Smooth muscle cell (in vitro differentiated cells): Measurements from ENCODE around the gene IFNLR1. TPM values are rescaled to one million over a fixed set of nuclear protein-coding genes. Genes with fewer than 3 reads are reported as not detected.

Experiments
- DNase-seq: peaks from one replicate; lab custom pipeline; 2025; ENCODE audit not compliant: unreplicated experiment; lab: John Stamatoyannopoulos, UW
- H2AFZ ChIP-seq: fragments of 200-600 bp; sonication (generic); 2 replicates; pipeline ENCODE4 v1.6.0; 2016; ENCODE audit warnings: antibody characterized with exemption, low read depth, mild to moderate bottlenecking
- H3F3A ChIP-seq: fragments of 200-600 bp; sonication (generic); 2 replicates; pipeline ENCODE4 v1.6.0; 2017; ENCODE audit warnings: antibody characterized with exemption, low read depth
- H3K27ac ChIP-seq: fragments of 200-600 bp; sonication (generic); 2 replicates; pipeline ENCODE4 v1.5.1; 2016; ENCODE audit warnings: low read depth, mild to moderate bottlenecking
- H3K27me3 ChIP-seq: fragments of 200-600 bp; sonication (generic); 2 replicates; pipeline ENCODE4 v1.6.1; 2016; ENCODE audit warnings: low read depth, mild to moderate bottlenecking
- H3K36me3 ChIP-seq: fragments of 200-600 bp; sonication (generic); 2 replicates; pipeline ENCODE4 v1.5.1; 2016; ENCODE audit warnings: low read depth
- H3K4me1 ChIP-seq: fragments of 200-600 bp; sonication (generic); 2 replicates; pipeline ENCODE4 v1.5.1; 2016; ENCODE audit warnings: low read depth
- H3K4me2 ChIP-seq: fragments of 200-600 bp; sonication (generic); 2 replicates; pipeline ENCODE4 v1.6.0; 2016; ENCODE audit warnings: mild to moderate bottlenecking
- H3K4me3 ChIP-seq: fragments of 200-600 bp; sonication (generic); 2 replicates; pipeline ENCODE4 v1.5.1; 2016; ENCODE audit warnings: mild to moderate bottlenecking
- H3K79me2 ChIP-seq: fragments of 200-600 bp; sonication (generic); 2 replicates; pipeline ENCODE4 v1.6.0; 2016; ENCODE audit warnings: low read depth, mild to moderate bottlenecking
- H3K9ac ChIP-seq: fragments of 200-600 bp; sonication (generic); 2 replicates; pipeline ENCODE4 v1.6.0; 2016; ENCODE audit warnings: low read depth
- H3K9me3 ChIP-seq: fragments of 200-600 bp; sonication (generic); replicated peaks from 2 replicates; pipeline ENCODE4 v1.5.1; 2016; ENCODE audit warnings: low read depth
- H4K20me1 ChIP-seq: fragments of 200-600 bp; sonication (generic); 2 replicates; pipeline ENCODE4 v1.6.0; 2016; ENCODE audit warnings: low read depth
- WGBS: methylation state at CpG from one replicate; pipeline ENCODE4 v1.1.7; 2016; ENCODE audit warnings: low lambda C conversion rate; 5-methylcytosine and 5-hydroxymethylcytosine counted together
- polyA plus RNA-seq: library from polyadenylated mRNA; unstranded; fragments of >200 nt; fragmentation: Nextera tagmentation; extraction: Ambion mirVana; gene quantifications from 2 replicates; pipeline ENCODE4 v1.2.1, GENCODE V29; 2016
- total RNA-seq: library from RNA; depleted of rRNA; stranded (reverse); fragments of >200 nt; gene quantifications from 2 replicates; pipeline ENCODE4 v1.2.3, GENCODE V29; 2014
- TF ChIP-seq, protein P1 (sequence below): fragments of 200-600 bp; sonication (generic); IDR thresholded peaks from 2 replicates; pipeline ENCODE4 v1.5.1; 2017; ENCODE audit warnings: borderline replicate concordance, mild to moderate bottlenecking, antibody characterized with exemption; ENCODE audit not compliant: insufficient read depth, poor library complexity, severe bottlenecking

Gene IFNLR1
- total RNA-seq = 0.58 and 0.67 TPM in 2 replicates
- polyA plus RNA-seq = 0.25 and 2.9 TPM in 2 replicates

DNA sequence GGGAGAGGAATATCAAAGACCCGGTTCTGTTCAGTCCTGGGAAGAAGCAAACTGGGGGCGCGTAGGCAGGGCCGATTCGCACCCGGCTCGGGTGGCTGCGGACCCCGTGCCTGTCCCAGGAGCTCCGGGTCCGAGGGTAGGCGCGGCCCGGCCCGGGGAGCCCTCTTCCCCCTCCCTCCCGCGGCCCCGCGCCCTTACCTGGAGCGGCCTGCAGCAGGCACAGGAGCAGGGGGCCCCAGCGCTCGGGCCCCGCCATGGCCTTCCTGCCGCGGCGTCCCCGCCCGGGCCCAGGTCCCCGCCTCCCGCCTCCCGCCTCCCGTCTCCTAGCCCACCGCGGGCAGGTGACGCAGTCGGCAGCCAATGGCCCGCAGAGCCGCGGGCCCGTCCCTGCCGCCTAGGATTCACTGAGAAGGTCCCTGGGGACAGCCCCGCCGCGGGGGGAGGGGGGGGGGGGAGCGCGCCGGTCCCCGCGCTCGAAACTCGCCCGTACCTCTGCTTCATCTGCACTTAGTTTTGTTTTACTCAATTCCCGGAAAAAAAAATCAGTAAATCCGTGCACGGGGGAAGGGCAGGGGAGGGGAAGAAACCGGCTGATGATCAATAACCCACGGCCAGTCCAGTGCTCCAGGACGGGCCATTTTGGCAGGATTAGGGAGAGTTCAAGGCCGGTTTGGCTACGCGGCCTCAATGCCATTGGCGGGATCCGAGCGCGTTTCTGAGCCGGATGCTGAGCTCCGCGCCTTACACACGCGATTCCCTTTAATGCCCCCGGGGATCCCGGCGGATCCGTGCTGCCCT, at the start of gene IFNLR1:
Gene IFNLR1 (minus strand): TSS at position 297 of the 798 bp plus-strand sequence. CDS start 41 bp downstream, at position 256.
- peak within 1 kb of the TSS; percentile 28 for H3K9ac ChIP-seq
- TF ChIP-seq, protein P1, sequence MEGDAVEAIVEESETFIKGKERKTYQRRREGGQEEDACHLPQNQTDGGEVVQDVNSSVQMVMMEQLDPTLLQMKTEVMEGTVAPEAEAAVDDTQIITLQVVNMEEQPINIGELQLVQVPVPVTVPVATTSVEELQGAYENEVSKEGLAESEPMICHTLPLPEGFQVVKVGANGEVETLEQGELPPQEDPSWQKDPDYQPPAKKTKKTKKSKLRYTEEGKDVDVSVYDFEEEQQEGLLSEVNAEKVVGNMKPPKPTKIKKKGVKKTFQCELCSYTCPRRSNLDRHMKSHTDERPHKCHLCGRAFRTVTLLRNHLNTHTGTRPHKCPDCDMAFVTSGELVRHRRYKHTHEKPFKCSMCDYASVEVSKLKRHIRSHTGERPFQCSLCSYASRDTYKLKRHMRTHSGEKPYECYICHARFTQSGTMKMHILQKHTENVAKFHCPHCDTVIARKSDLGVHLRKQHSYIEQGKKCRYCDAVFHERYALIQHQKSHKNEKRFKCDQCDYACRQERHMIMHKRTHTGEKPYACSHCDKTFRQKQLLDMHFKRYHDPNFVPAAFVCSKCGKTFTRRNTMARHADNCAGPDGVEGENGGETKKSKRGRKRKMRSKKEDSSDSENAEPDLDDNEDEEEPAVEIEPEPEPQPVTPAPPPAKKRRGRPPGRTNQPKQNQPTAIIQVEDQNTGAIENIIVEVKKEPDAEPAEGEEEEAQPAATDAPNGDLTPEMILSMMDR = no peak
- H3K36me3 ChIP-seq = no peaks in the 10 kb centered on the region
- no peaks in the 10 kb centered on the region for H3F3A ChIP-seq
- H3K9me3 ChIP-seq = no peaks in the 10 kb centered on the region
- no peak within 1 kb of the TSS for H3K27ac ChIP-seq
- H3K4me3 ChIP-seq = peak within 1 kb of the TSS; percentile 62
- no peaks in the 10 kb centered on the region for H3K4me1 ChIP-seq
- no peaks in the 10 kb centered on the region for H3K79me2 ChIP-seq
- under 1% methylated on average over 37 of the region's 74 CpGs for WGBS
- H3K27me3 ChIP-seq = peaks cover 35% of the 10 kb centered on the region
- H2AFZ ChIP-seq = peak within 1 kb of the TSS; percentile 78
- H3K4me2 ChIP-seq = peak within 1 kb of the TSS; percentile 90
- DNase-seq = no peak
- H4K20me1 ChIP-seq = no peaks in the 10 kb centered on the region

DNA sequence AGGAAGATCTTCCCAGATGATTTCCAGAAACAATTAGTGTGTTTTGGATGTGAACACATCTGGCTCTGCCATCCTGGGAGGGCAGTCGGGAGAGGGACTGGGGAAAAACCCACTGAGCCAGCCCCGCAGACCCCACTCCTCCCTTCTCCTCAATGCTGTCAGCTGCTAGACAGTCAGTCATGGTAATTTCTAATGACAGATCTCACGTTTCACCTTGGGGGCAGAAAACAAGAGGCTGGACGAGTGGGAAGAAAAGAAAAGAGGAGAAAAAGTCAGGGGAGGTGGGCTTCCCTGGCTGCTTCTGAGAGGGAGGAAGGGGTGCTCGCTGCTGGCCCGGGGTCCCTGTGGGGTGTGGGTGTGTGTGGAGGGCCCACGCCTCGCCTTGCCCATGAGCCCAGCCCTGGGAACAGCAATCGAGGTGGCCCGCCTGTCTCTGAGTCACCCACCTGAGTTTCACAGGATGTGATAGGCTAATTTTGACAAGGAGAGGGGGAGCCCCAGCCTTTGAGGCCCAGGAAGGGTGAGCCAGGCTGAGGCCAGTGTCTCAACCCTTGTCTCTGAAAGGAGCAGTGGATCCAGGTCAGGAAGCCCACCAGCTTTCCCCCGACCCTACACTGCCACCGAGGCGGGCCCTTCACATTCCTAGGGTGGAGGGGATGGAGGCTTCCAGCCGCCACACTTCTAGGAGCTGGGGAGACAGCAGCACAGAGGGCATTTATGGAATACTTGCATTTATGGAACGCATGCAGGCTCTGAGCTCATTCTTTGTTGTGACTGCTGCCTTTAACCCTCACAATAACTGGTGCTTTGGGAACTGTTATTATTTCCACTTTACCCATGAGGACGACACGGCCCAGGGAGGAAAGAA, 49.1 kb upstream of the IFNLR1 start:
- Histone ChIP-seq H3K9me3 (no peaks in the 10 kb centered on the region), H3F3A (no peaks in the 10 kb centered on the region), H3K36me3 (no peaks in the 10 kb centered on the region), H3K79me2 (no peaks in the 10 kb centered on the region), H3K27me3 (no peaks in the 10 kb centered on the region), H3K4me1 (no peaks in the 10 kb centered on the region), H4K20me1 (no peaks in the 10 kb centered on the region), H3K4me2 (no peak overlapping the region), H3K4me3 (no peak overlapping the region), H3K9ac (no peak overlapping the region), H2AFZ (no peak overlapping the region), H3K27ac (peak overlapping the region; percentile 33)
- DNase-seq = no peak
- TF ChIP-seq, protein P1 = no peak
- WGBS = 60% methylated on average over 17 of the region's 17 CpGs

DNA sequence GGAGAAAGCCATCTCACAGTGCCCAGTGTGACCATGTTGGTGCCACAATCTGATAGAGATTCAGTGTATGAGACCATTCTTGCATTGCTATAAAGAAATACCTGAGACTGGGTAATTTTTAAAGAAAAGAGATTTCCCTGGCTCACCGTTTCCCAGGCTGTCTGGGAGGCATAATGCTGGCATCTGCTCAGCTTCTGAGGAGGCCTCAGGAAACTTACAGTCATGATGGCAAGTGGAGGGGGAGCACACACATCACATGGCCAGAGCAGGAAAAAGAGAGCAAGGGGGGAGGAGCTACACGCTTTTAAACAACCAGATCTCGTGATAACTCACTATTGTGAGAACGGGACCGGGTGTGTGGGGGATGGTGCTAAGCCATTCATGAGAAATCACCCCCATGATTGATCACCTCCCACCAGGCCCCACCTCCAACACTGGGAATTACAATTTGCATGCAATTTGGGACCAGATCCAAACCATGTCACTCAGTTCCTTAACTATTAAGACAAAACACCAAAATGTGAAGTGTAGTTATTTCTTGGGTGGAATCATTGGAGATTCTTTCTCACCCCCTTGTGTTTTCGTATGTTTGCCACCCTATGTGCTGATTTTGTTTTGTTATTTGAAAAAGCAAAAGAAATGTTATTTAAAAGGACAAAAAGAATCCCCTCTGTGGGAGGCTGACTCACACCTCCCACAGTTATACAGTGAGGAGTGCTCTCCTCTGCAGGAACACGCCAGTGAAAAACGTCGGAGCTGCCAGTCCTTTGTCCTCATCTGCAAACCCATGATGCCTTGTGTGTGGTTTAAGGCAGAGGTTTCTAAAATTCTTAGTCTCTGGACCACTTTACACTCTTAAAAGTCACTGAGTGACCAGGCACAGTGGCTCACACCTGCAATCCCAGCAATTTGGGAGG, 46.9 kb upstream of the IFNLR1 start:
- H3K9ac ChIP-seq = no peak overlapping the region
- DNase-seq = no peak
- H3K9me3 ChIP-seq = no peaks in the 10 kb centered on the region
- no peaks in the 10 kb centered on the region for H3K4me1 ChIP-seq
- H3K36me3 ChIP-seq = no peaks in the 10 kb centered on the region
- no peaks in the 10 kb centered on the region for H4K20me1 ChIP-seq
- H3F3A ChIP-seq = no peaks in the 10 kb centered on the region
- no peak overlapping the region for H3K4me3 ChIP-seq
- no peaks in the 10 kb centered on the region for H3K79me2 ChIP-seq
- no peaks in the 10 kb centered on the region for H3K27me3 ChIP-seq
- H2AFZ ChIP-seq = no peak overlapping the region
- no peak overlapping the region for H3K27ac ChIP-seq
- no peak overlapping the region for H3K4me2 ChIP-seq
- TF ChIP-seq, protein P1 = no peak
- 67% methylated on average over 9 of the region's 9 CpGs for WGBS
